Measurements from ENCODE around the gene GALNT2. TPM values are rescaled to one million over a fixed set of nuclear protein-coding genes. Genes with fewer than 3 reads are reported as not detected.

GALNT2 gene
- total and polyA plus RNA-seq, 2 experiments from 2014 or later, result 96.7 to 143 TPM

DNA sequence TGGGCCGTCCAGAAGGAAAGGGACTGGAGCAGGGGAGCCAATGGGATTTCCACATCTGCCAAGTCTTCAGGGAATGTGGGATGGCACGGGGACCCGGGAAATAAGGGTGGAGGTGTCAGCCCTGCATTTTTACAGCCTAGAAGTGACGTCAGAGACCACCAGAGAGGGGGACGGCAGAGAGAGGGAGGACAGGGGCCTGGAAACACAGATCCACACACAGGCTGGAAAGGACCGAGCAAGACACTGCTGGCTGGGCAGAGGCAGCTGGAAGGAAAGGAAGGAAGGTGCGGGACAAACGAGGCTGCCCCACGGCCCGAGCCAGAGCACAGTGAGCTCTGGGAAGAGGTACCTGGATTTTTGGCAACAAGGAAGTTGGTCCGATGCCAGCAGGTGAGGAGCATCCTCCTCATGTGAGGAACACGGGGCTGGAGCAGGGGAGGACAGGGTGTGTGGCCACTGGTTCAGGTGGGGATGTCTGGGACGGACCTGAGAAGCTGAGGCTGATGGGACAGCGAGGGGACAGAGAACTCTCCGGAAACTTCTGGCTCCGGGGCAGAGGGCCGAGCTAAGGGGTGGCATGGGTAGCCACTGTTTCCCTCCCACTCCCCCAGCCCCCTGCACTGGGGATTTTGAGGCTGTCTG lies 220.8 kb downstream of the GALNT2 start:
- H3K36me3 ChIP-seq (replicated peaks; ENCODE audit: insufficient read depth, low read depth), result no peaks in the 10 kb centered on the region
- no peak overlapping the region for H3K4me2 ChIP-seq
- no peaks in the 10 kb centered on the region for H3K9me3 ChIP-seq (ENCODE audit: low read depth)
- no peak overlapping the region for H3K27ac ChIP-seq
- H2AFZ ChIP-seq, result no peak overlapping the region
- H3K9me2 ChIP-seq (replicated peaks; ENCODE audit: insufficient read depth), result no peaks in the 10 kb centered on the region
- WGBS (ENCODE audit: low lambda C conversion rate, missing lambda C conversion rate), result 81% methylated on average over 16 of the region's 17 CpGs
- H3K27me3 ChIP-seq, result peaks cover 19% of the 10 kb centered on the region
- H3K4me3 ChIP-seq, result no peak overlapping the region
- no peaks in the 10 kb centered on the region for H3K79me2 ChIP-seq
- no peaks in the 10 kb centered on the region for H3K4me1 ChIP-seq (ENCODE audit: insufficient read depth)
- no peaks in the 10 kb centered on the region for H4K20me1 ChIP-seq (ENCODE audit: insufficient read depth, poor library complexity, severe bottlenecking)
- no peak for DNase-seq (ENCODE audit: low spot score)
- TF ChIP-seq EZH2phosphoT487 (IDR thresholded peaks at IDR 0.05; ENCODE audit: low read depth, severe bottlenecking, unreplicated experiment), result no peak
- TF ChIP-seq, protein P1, sequence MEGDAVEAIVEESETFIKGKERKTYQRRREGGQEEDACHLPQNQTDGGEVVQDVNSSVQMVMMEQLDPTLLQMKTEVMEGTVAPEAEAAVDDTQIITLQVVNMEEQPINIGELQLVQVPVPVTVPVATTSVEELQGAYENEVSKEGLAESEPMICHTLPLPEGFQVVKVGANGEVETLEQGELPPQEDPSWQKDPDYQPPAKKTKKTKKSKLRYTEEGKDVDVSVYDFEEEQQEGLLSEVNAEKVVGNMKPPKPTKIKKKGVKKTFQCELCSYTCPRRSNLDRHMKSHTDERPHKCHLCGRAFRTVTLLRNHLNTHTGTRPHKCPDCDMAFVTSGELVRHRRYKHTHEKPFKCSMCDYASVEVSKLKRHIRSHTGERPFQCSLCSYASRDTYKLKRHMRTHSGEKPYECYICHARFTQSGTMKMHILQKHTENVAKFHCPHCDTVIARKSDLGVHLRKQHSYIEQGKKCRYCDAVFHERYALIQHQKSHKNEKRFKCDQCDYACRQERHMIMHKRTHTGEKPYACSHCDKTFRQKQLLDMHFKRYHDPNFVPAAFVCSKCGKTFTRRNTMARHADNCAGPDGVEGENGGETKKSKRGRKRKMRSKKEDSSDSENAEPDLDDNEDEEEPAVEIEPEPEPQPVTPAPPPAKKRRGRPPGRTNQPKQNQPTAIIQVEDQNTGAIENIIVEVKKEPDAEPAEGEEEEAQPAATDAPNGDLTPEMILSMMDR (IDR thresholded peaks at IDR 0.05; ENCODE audit: poor library complexity), result no peak
- TF ChIP-seq EZH2 (IDR thresholded peaks at IDR 0.05; ENCODE audit: borderline replicate concordance), result no peak

DNA sequence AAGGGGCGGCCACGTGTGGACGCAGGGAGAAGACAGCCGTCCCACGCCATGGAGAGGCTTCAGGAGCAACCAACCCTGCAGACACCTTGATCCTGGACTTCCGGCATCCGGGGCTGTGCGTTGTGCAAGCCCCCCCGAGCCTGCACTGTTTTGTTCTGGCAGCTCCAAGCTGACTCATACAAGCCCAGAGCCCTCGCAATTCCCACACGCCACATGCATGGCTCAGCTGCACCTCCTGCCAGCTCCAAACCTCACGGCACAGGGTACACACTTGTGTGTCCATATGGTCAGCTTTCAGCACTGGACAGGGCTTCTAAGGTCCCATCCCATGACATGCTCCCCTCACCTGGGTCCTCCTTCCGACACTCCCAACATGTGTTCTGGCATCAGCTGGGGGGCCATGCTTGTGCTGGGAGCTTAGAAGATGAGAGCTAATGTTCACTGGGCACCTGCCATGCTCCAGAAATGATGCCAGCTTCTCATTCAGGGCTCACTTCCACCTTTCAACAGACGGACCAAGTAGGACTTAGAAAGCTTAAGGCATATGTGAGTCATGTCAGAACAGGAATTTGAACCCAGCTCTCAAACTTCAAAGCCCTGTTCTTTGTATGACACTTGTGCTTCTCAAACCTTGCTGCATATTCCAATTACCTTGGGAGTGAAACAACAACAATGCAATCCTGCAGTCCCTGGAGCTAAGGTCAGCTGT lies 221.8 kb downstream of the GALNT2 start:
- Histone ChIP-seq H3K36me3 (replicated peaks; ENCODE audit: insufficient read depth, low read depth) (no peaks in the 10 kb centered on the region), H3K9me3 (ENCODE audit: low read depth) (no peaks in the 10 kb centered on the region), H3K4me2 (no peak overlapping the region), H3K27ac (no peak overlapping the region), H2AFZ (no peak overlapping the region), H3K79me2 (no peaks in the 10 kb centered on the region), H3K4me3 (no peak overlapping the region), H3K4me1 (ENCODE audit: insufficient read depth) (no peaks in the 10 kb centered on the region), H3K9me2 (replicated peaks; ENCODE audit: insufficient read depth) (no peaks in the 10 kb centered on the region), H3K27me3 (peaks cover 29% of the 10 kb centered on the region), H4K20me1 (ENCODE audit: insufficient read depth, poor library complexity, severe bottlenecking) (no peaks in the 10 kb centered on the region)
- TF ChIP-seq EZH2phosphoT487 (IDR thresholded peaks at IDR 0.05; ENCODE audit: low read depth, severe bottlenecking, unreplicated experiment), result no peak
- TF ChIP-seq, protein P1 (IDR thresholded peaks at IDR 0.05; ENCODE audit: poor library complexity), result no peak
- no peak for TF ChIP-seq EZH2 (IDR thresholded peaks at IDR 0.05; ENCODE audit: borderline replicate concordance)
- no peak for DNase-seq (ENCODE audit: low spot score)
- 83% methylated on average over 14 of the region's 14 CpGs for WGBS (ENCODE audit: low lambda C conversion rate, missing lambda C conversion rate)

DNA sequence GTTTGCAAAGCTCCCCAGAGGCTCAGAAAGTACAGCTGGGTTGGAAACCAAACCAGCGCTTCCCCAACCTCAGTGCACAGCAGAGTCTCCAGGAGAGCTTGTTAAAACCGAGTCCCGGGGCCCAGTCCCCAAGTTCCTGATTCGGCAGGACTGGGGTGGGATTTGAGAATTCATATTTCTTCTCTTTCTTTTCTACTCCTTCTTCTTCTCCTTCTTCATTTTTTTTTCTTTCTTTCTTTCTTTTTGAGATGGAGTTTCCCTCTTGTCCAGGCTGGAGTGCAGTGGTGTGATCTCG lies 222.3 kb downstream of the GALNT2 start:
- Histone ChIP-seq H3K27ac (no peak overlapping the region), H4K20me1 (ENCODE audit: insufficient read depth, poor library complexity, severe bottlenecking) (no peaks in the 10 kb centered on the region), H3K4me3 (no peak overlapping the region), H3K79me2 (no peaks in the 10 kb centered on the region), H3K4me2 (no peak overlapping the region), H3K9me2 (replicated peaks; ENCODE audit: insufficient read depth) (no peaks in the 10 kb centered on the region), H3K9me3 (ENCODE audit: low read depth) (no peaks in the 10 kb centered on the region), H3K4me1 (ENCODE audit: insufficient read depth) (no peaks in the 10 kb centered on the region), H2AFZ (no peak overlapping the region), H3K27me3 (peaks cover 34% of the 10 kb centered on the region), H3K36me3 (replicated peaks; ENCODE audit: insufficient read depth, low read depth) (no peaks in the 10 kb centered on the region)
- 84% methylated on average over 5 of the region's 5 CpGs for WGBS (ENCODE audit: low lambda C conversion rate, missing lambda C conversion rate)
- TF ChIP-seq, protein P1 (IDR thresholded peaks at IDR 0.05; ENCODE audit: poor library complexity), result no peak
- no peak for TF ChIP-seq EZH2 (IDR thresholded peaks at IDR 0.05; ENCODE audit: borderline replicate concordance)
- no peak for TF ChIP-seq EZH2phosphoT487 (IDR thresholded peaks at IDR 0.05; ENCODE audit: low read depth, severe bottlenecking, unreplicated experiment)
- DNase-seq (ENCODE audit: low spot score), result no peak
